Measurements from ENCODE around the gene STRN. TPM values are rescaled to one million over a fixed set of nuclear protein-coding genes. Genes with fewer than 3 reads are reported as not detected.

The STRN gene
- total RNA-seq = 13.0 and 13.5 TPM in 2 replicates

GRCh38 chr2:36966370-36967235 lies at the start of gene STRN:
Gene STRN (minus strand): TSS chr2:36966536. CDS start chr2:36966463, 73 bp downstream.
- peak; percentile 67 for DNase-seq (ENCODE audit: low read depth)
- H3K27me3 ChIP-seq (ENCODE audit: control insufficient read depth, insufficient read depth, low read length) = no peaks in the 10 kb centered on the region
- peak within 1 kb of the TSS; percentile 71 for H3K4me3 ChIP-seq (ENCODE audit: low read depth, low read length)
- no peaks in the 10 kb centered on the region for H3K36me3 ChIP-seq (ENCODE audit: control insufficient read depth, insufficient read depth, low read length)
- no peak for TF ChIP-seq CTCF (IDR thresholded peaks at IDR 0.05; ENCODE audit: insufficient read depth, low read length, poor library complexity, severe bottlenecking)

GRCh38 chr2:37013315-37013641 lies 46.9 kb upstream of the STRN start:
- no peak for TF ChIP-seq CTCF (IDR thresholded peaks at IDR 0.05; ENCODE audit: insufficient read depth, low read length, poor library complexity, severe bottlenecking)
- DNase-seq (ENCODE audit: low read depth) = no peak
- Histone ChIP-seq H3K27me3 (ENCODE audit: control insufficient read depth, insufficient read depth, low read length) (no peaks in the 10 kb centered on the region), H3K36me3 (ENCODE audit: control insufficient read depth, insufficient read depth, low read length) (no peaks in the 10 kb centered on the region), H3K4me3 (ENCODE audit: low read depth, low read length) (no peak overlapping the region)

- Histone ChIP-seq H3K36me3 (ENCODE audit: control insufficient read depth, insufficient read depth, low read length) (no peaks in the 10 kb centered on the region), H3K27me3 (ENCODE audit: control insufficient read depth, insufficient read depth, low read length) (no peaks in the 10 kb centered on the region), H3K4me3 (ENCODE audit: low read depth, low read length) (no peak overlapping the region)
- TF ChIP-seq CTCF (IDR thresholded peaks at IDR 0.05; ENCODE audit: insufficient read depth, low read length, poor library complexity, severe bottlenecking) = no peak
- no peak for DNase-seq (ENCODE audit: low read depth)
Measured at GRCh38 chr2:37011130-37011529, 44.8 kb upstream of the STRN start.

GRCh38 chr2:37005118-37005868 lies 39.0 kb upstream of the STRN start:
- DNase-seq (ENCODE audit: low read depth) = no peak
- H3K27me3 ChIP-seq (ENCODE audit: control insufficient read depth, insufficient read depth, low read length) = no peaks in the 10 kb centered on the region
- no peak overlapping the region for H3K4me3 ChIP-seq (ENCODE audit: low read depth, low read length)
- peak; percentile 46 for TF ChIP-seq CTCF (IDR thresholded peaks at IDR 0.05; ENCODE audit: insufficient read depth, low read length, poor library complexity, severe bottlenecking)
- no peaks in the 10 kb centered on the region for H3K36me3 ChIP-seq (ENCODE audit: control insufficient read depth, insufficient read depth, low read length)

GRCh38 chr2:37000988-37001556 lies 34.7 kb upstream of the STRN start:
- Histone ChIP-seq H3K4me3 (ENCODE audit: low read depth, low read length) (no peak overlapping the region), H3K27me3 (ENCODE audit: control insufficient read depth, insufficient read depth, low read length) (no peaks in the 10 kb centered on the region), H3K36me3 (ENCODE audit: control insufficient read depth, insufficient read depth, low read length) (no peaks in the 10 kb centered on the region)
- no peak for DNase-seq (ENCODE audit: low read depth)
- no peak for TF ChIP-seq CTCF (IDR thresholded peaks at IDR 0.05; ENCODE audit: insufficient read depth, low read length, poor library complexity, severe bottlenecking)

All from kidney epithelial cell (primary cell).